NK-92 (cell line): ENCODE measurements around the gene ABCE1.

ENCODE experiments used
- DNase-seq: peaks from one replicate; lab custom pipeline; 2025; ENCODE audit not compliant: unreplicated experiment; lab: John Stamatoyannopoulos, UW

The ABCE1 gene

DNA sequence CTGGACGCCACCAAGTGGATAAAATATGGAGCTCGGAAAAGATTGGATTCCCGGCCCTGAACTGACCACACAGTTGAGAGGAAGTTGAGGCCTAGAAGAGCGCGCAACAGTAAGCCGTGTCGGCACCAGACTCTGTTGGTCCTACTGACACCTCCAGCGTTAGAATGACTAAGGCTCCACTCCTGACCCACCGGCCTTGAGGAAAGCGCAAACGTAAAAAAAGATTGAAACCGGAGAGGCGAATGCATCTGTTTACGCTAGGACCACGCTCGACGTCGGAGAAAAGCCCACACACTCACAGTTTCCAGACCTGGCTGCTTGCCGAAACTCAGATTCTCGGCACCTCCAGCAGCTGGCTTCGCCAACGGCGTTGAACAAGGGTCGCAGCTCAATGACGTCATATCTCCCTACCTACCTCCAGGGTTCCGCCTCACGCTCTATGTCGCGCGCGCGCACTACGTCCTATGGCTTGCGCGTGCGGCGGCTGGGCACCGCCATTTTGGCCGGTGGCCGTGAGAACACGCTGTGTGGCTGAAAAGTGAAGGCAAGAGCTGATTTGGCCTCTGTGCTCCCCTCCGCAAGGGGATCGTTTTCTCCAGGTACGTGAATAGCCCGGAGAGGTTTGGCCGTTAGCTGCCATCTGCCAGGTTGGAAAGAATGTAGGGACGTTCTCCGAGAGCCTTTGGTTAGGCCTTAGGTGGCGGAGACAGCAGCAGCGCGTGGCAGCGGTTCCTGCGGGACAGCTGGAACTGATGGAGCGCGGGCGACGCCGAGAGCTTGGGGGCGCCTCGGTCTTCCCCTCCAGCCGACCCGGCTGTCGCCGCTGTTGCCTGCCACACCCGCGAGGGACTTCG, at the start of gene ABCE1, which contains the start of gene ANAPC10:
TSS of gene ABCE1 (plus strand) at position 491 of the 854 bp plus-strand sequence. CDS start 6,102 bp downstream, outside the sequence.
TSS of gene ANAPC10 (minus strand) at position 376 of the 854 bp plus-strand sequence. CDS start 2,097 bp downstream, outside the sequence.
- peak; percentile 69 for DNase-seq

DNA sequence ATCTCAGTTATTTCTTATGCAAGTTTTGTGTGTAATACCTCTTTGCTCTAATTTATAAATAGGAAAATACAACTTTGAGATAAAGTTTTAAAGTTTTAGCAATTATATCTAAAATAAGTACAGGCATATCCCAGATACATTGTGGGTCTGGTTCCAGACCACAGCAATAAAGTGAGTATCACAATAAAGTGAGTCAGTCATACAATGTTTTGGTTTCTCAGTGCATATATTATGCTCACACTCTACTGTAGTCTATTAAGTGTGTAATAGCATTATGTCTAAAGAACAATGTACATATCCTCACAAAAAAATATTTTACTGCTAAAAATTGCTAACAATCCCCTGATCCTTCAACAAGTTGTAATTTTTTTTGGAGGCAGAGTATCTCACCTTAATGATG, 49.3 kb upstream of the ABCE1 start:
- no peak for DNase-seq

GRCh38 chr4:145049241-145049640, 48.9 kb upstream of the ABCE1 start:
- DNase-seq: no peak

DNA sequence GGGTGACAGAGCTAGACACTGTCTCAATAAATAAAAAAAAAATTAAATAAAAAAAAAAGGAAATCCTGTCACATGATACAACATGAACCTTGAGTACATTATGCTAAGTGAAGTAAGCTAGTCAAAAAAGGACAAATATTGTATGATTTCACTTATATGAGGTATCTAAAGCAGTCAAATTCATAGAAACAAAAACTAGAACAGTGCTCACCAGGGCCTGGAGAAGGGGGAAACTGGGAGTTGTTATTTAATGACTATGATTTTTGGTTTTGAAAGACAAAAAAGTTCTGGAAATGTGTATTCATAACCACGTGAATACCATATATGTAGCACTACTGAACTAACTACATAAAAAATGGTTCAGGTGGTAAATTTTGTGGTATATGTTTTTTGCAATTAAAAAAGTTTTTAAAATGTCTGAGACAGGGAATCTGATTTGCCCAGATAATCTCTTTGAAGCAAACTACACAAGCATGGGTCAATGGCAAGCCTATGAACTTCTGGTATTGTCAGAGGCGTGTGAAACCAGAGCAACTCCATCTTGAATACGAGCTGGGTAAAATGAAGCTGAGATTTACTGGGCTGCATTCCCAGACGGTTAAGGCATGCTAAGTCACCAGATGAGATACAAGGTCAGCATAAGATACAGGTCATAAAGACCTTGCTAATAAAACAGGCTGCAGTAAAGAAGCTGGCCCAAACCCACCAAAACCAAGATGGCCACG, 42.4 kb upstream of the ABCE1 start:
- no peak for DNase-seq

DNA sequence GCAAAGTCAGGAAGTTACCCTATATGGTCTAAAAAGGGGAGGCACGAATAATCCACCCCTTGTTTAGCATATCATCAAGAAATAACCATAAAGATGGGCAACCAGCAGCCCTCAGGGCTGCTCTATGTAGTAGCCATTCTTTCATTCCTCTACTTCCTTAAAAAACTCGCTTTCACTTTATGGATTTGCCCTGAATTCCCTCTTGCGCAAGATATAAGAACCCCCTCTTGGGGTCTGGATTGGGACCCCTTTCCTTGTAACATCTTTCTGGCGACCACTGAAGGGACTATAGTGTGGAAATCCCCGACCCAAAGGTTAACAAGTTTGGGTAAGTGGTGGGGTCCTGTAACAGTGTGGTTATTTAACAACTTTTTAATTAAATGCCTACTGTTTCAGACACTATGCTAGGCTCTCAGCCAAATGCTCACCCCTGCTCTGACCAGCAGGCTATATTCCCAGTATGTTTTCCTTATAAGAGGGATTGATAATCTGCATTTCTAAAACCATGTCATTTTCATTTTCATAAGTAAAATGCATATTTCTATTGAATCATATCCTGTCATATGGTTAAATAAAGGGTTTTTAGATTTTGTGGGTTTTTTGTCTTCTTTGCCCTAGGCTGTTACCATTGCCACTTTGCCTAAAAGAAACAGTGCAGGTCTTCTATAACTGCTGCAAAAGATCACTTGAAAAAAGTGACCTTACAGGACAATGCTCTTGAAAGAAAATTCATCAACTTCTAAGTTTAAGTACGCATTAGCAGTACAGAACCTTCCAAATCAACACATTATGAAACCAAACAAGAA, 41.6 kb upstream of the ABCE1 start:
- DNase-seq: no peak

DNA sequence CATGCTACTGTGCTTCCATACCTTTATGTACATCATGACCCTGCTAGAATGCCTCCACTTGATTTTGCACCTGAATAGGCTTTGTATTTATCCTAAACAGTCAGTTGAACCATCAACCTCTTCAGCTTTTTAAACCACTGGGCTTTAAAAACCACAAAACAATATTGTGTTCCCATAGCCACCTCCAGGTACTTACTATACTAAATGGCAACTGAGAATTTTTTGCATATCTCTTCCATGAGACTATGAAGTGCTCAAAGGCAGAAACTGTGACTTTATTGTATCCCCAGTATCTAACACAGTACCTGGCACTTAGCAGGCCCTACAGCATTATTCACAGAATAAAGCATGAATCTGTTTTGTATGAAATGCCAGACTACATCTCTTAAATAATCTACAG, 39.9 kb upstream of the ABCE1 start:
- no peak for DNase-seq

GRCh38 chr4:145061318-145061920, 36.7 kb upstream of the ABCE1 start:
- no peak for DNase-seq

DNA sequence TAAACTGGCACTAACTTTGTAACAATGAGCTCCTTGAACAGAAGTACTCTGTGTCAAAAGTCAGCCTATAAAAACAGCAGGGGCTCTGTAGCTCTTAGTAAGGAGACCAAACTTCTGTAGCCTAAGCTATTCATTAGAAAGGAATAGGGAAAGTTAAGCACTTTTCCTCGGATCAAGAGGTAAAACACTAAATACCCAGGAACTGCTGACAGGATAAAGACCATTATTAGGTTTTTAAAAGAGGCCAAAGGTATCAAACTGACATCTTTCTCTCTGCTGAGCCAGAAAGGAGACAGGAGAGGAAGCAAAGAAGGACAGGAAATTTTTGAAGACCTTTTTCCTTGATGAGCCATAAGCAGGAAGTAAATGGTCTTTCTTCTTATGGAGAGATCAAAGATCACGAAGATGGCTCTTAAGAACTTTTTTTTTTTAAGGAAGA, 32.0 kb upstream of the ABCE1 start:
- no peak for DNase-seq

- no peak for DNase-seq
These were observed 28.8 kb upstream of the ABCE1 start for GRCh38 chr4:145069361-145069760.

DNA sequence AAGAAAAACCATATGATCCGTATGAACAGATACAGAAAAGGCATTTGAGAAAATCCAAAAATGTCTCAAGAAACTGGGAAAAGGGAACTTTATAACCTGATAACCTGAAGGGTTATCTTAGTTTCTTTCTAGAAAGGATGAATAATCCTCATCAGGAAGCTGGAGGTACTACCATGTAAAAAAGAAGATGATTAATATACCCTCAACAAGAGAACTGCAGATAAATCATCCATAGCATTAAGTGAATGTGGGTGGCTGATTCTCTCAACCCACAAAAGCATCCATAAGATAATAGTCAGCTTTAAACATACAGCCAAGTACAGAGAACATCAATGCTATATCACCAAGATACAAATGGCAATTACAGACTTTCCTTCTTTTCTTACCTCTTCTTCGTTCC, 26.6 kb upstream of the ABCE1 start:
- DNase-seq: no peak

- DNase-seq: no peak
These were observed 22.2 kb upstream of the ABCE1 start for GRCh38 chr4:145075742-145076468.

GRCh38 chr4:145076469-145076855, 21.6 kb upstream of the ABCE1 start:
- DNase-seq: no peak

DNA sequence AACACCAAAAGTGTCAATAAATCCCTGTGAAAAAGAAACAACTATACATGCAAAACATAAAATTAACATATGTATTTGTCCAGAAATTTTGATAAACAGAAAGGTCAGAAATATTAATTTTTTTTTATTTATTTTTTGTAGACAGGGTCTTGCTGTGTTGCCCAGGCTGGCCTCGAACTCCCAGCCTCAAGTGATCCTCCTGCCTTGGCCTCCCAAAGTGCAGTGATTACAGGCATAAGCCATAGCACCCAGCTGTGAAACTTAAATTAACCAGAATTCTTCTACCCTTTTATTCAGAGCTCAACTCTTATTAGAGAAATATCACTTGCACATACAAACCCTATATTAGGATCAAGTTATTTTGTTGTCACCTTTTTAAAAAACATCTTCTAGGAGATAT, 16.4 kb upstream of the ABCE1 start:
- no peak for DNase-seq

GRCh38 chr4:145083891-145084605, 14.1 kb upstream of the ABCE1 start:
- DNase-seq: no peak

GRCh38 chr4:145090380-145090779, 7.7 kb upstream of the ABCE1 start:
- no peak for DNase-seq

DNA sequence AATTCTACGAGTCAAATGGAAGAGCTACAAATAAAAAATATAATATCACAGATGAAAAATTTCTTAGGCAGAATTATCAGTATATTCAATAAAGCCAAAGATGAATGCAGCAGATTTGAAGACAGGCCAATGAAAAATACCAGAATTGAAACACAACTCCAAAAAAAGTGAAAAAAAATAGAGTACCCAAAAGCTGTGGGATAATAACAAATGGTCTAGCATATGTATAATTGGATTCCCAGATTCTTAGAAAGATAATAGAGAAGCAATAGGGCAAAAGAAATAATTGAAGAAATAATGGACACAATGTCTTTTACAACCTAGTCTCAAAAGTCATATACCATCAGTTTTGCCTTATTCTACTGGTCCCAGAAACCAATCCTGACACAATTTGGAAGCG, 4.5 kb upstream of the ABCE1 start:
- DNase-seq: no peak

DNA sequence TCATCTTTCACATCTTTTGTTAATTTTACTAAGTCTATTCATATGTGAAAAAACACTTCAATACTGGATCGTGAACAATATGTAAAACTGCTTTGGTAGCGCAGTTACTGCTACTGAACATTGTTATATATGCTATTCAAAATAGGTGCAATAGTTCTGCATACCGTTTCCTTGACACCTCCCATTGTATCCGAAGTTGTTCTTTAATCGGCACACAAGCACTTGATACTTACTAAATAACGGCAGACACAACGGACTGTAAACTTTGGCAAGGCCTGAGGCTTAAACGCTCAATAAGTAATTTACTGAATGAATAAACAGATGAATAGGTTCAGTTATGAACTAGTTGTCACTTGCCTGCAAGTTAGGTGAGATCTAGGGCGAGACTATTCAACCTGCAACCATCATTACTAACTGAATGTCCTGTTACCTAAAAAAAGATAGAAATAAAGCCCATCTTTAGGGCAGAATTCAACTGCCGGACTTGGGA, 735 bp upstream of the ABCE1 start:
- DNase-seq: no peak

DNA sequence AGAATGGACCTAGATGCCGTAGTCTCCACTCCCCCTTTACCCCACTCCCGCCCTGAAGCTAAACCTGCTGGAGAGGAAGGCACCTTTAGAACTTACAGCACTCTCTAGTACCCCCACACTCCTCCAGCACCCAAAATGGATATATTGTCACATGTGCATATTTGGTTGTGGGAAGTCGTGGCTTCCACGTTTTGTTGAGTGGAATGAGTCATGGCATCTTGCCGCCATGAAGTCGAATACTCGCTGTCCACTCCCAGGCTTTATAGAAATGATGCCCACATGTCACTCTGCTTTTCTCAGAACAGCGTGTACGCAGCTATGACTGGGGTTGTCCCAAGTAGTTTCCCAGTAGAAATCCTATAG, 545 bp downstream of the ABCE1 start:
- DNase-seq: no peak

GRCh38 chr4:145099653-145100052, 1.5 kb downstream of the ABCE1 start:
- DNase-seq: no peak

- no peak for DNase-seq
These were observed 3.0 kb downstream of the ABCE1 start for GRCh38 chr4:145101091-145101490.
